Naive thymus-derived CD4-positive, alpha-beta T cell (primary cell): ENCODE data around the gene HIPK2. TPM values are rescaled to one million over a fixed set of nuclear protein-coding genes. Genes with fewer than 3 reads are reported as not detected.

Experiments
- ATAC-seq: fragments of 150-1000 bp; cut with Tn5 transposase; 2 replicates; pipeline ENCODE4 v1.10.0; 2021; ENCODE audit warnings: mild to moderate bottlenecking, moderate library complexity
- CTCF ChIA-PET: fragments of 350-600 bp; sonication (Branson Sonifier 250); formaldehyde crosslinking; loops from one replicate; lab custom pipeline; 2021; ENCODE audit warnings: antibody characterized with exemption; lab: Charles Lee
- POLR2A ChIA-PET: fragments of 350-600 bp; sonication (Branson Sonifier 250); formaldehyde crosslinking; loops from one replicate; lab custom pipeline; 2021; ENCODE audit warnings: antibody characterized with exemption, inconsistent platforms; lab: Charles Lee
- DNase-seq, 9 donors: peaks; one replicate each; pipeline versions ENCODE4 v3.0.0 to v3.0.0-alpha.2; 2020 to 2022; ENCODE audit warnings: mixed read lengths in 1 of 9
- H3K27ac ChIP-seq: one replicate; pipeline ENCODE4 v1.7.0; 2013; ENCODE audit warnings: mild to moderate bottlenecking, low read depth, low read length, moderate library complexity
- H3K27me3 ChIP-seq, 2 donors: one replicate each; pipeline ENCODE4 v1.7.0; 2013; ENCODE audit warnings: low read length in 2 of 2, mild to moderate bottlenecking in 2 of 2, moderate library complexity in 2 of 2; ENCODE audit not compliant: control insufficient read depth in 2 of 2, insufficient read depth in 2 of 2
- H3K36me3 ChIP-seq, 3 experiments: 1 replicate in 2 of 3; 2 replicates in 1 of 3; pipeline ENCODE4 v1.7.0; 2013; ENCODE audit warnings: low read length in 3 of 3, mild to moderate bottlenecking in 3 of 3, moderate library complexity in 1 of 3; ENCODE audit not compliant: insufficient read depth in 3 of 3, control insufficient read depth in 2 of 3
- H3K4me1 ChIP-seq, 2 donors: one replicate each; pipeline ENCODE4 v1.7.0; 2013; ENCODE audit warnings: low read length in 2 of 2, mild to moderate bottlenecking in 2 of 2, moderate library complexity in 1 of 2; ENCODE audit not compliant: control insufficient read depth in 2 of 2, insufficient read depth in 2 of 2
- H3K4me3 ChIP-seq: 2 replicates; pipeline ENCODE4 v1.7.0; 2013; ENCODE audit warnings: mild to moderate bottlenecking, low read length
- H3K9me3 ChIP-seq, 3 experiments: 1 replicate in 2 of 3; 2 replicates in 1 of 3; pipeline ENCODE4 v1.7.0; 2013; ENCODE audit warnings: low read length in 3 of 3; ENCODE audit not compliant: control insufficient read depth in 2 of 3
- H3K27ac Mint-ChIP-seq, 9 donors: one replicate each; pipeline ENCODE4 v1.8.0; 2020 to 2022; ENCODE audit warnings: mixed read lengths in 9 of 9, mild to moderate bottlenecking in 8 of 9, moderate library complexity in 5 of 9, inconsistent platforms in 2 of 9
- H3K27me3 Mint-ChIP-seq, 5 donors: one replicate each; pipeline ENCODE4 v1.8.0; 2021 to 2022; ENCODE audit warnings: mixed read lengths in 5 of 5, mild to moderate bottlenecking in 1 of 5
- H3K36me3 Mint-ChIP-seq, 5 donors: one replicate each; pipeline ENCODE4 v1.8.0; 2020 to 2022; ENCODE audit warnings: mixed read lengths in 5 of 5, mild to moderate bottlenecking in 3 of 5, inconsistent platforms in 1 of 5
- H3K4me1 Mint-ChIP-seq, 7 donors: one replicate each; pipeline ENCODE4 v1.8.0; 2020 to 2022; ENCODE audit warnings: mixed read lengths in 7 of 7, mild to moderate bottlenecking in 3 of 7, inconsistent platforms in 1 of 7
- H3K4me3 Mint-ChIP-seq, 10 donors: one replicate each; pipeline ENCODE4 v1.8.0; 2020 to 2022; ENCODE audit warnings: mild to moderate bottlenecking in 10 of 10, mixed read lengths in 10 of 10, moderate library complexity in 6 of 10, inconsistent platforms in 2 of 10
- H3K9me3 Mint-ChIP-seq, 11 donors: one replicate each; pipeline ENCODE4 v1.8.0; 2020 to 2022; ENCODE audit warnings: mixed read lengths in 11 of 11, mild to moderate bottlenecking in 4 of 11, inconsistent platforms in 1 of 11, moderate library complexity in 1 of 11
- intact Hi-C, 2 donors: fragments of 100-400 bp; cut with micrococcal nuclease; formaldehyde crosslinking; loops; one replicate each; pipeline ENCODE4 v1.15.1; 2023
- polyA plus RNA-seq, 2 donors: library from polyadenylated mRNA; unstranded; fragments of 300-500 nt; fragmentation: Illumina TruSeq; gene quantifications; one replicate each; pipeline ENCODE4 v1.2.3, GENCODE V29; 2021
- total RNA-seq, 6 experiments: library from RNA in 5 of 6; stranded (reverse) in 5 of 6; gene quantifications; 1 replicate in 5 of 6; 2 replicates in 1 of 6; pipeline ENCODE4 v1.2.3 and lab custom pipeline; 2021 to 2026

The HIPK2 gene
- total and polyA plus RNA-seq, 7 experiments from 2014 or later: 4.6 to 44.0 (median 36.1) TPM

- no peaks in the 10 kb centered on the region for H3K27me3 ChIP-seq
- no peak overlapping the region for H3K4me3 ChIP-seq
- Mint-ChIP-seq H3K27ac (no peak overlapping the region), H3K9me3 (peaks cover 0 to 3% (median 0%) of the 10 kb centered on the region in 11 donors), H3K36me3 (peaks cover 4 to 19% (median 11%) of the 10 kb centered on the region in 5 donors), H3K4me3 (no peak overlapping the region), H3K27me3 (no peaks in the 10 kb centered on the region), H3K4me1 (peaks cover 7 to 51% (median 36%) of the 10 kb centered on the region in 7 donors)
- H3K27ac ChIP-seq: no peak overlapping the region
- H3K9me3 ChIP-seq: no peaks in the 10 kb centered on the region
- H3K4me1 ChIP-seq: no peaks in the 10 kb centered on the region
- ATAC-seq (no peak), DNase-seq (no peak)
- no peaks in the 10 kb centered on the region for H3K36me3 ChIP-seq
- ChIA-PET POLR2A (no interaction called here), CTCF (interaction anchor here (0.6 to 1.3 kb wide), 2 partner anchors 21 to 303 kb away, joined by 3 read pairs; no protein-coding TSS in a partner anchor)
- intact Hi-C loops: no loop called here
Measured at GRCh38 chr7:139667377-139667776, 110.4 kb downstream of the HIPK2 start.

DNA sequence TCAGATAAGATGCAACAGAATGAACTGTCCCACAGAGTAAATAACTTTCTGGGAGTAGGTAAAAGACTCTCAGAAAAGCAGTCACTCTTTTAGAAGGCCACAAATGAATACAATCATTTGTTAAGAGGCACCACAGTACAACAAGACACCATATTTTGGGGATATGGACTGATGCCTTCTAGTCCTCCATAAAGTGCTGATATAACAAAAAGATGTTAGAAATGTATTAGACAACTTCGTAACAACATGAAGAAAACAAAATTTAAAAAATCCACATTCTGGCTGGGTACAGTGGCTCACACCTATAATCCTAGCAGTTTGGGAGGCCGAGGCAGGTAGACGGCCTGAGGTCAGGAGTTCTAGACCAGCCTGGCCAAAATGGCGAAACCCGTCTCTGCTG is 111.3 kb downstream of the HIPK2 start:
- Mint-ChIP-seq H3K9me3 (peaks cover 0 to 3% (median 0%) of the 10 kb centered on the region in 11 donors), H3K27ac (no peak overlapping the region), H3K4me3 (no peak overlapping the region), H3K4me1 (peaks cover 13 to 58% (median 44%) of the 10 kb centered on the region in 7 donors), H3K27me3 (no peaks in the 10 kb centered on the region), H3K36me3 (peaks cover 4 to 25% (median 11%) of the 10 kb centered on the region in 5 donors)
- H3K4me3 ChIP-seq: no peak overlapping the region
- H3K27me3 ChIP-seq: no peaks in the 10 kb centered on the region
- ChIA-PET CTCF (interaction anchor here (1.3 kb wide), 1 partner anchor 21 kb away, joined by 3 read pairs; no protein-coding TSS in a partner anchor), POLR2A (no interaction called here)
- DNase-seq (no peak), ATAC-seq (no peak)
- H3K9me3 ChIP-seq: no peaks in the 10 kb centered on the region
- H3K27ac ChIP-seq: no peak overlapping the region
- intact Hi-C loops: no loop called here
- H3K36me3 ChIP-seq: no peaks in the 10 kb centered on the region
- no peaks in the 10 kb centered on the region for H3K4me1 ChIP-seq

DNA sequence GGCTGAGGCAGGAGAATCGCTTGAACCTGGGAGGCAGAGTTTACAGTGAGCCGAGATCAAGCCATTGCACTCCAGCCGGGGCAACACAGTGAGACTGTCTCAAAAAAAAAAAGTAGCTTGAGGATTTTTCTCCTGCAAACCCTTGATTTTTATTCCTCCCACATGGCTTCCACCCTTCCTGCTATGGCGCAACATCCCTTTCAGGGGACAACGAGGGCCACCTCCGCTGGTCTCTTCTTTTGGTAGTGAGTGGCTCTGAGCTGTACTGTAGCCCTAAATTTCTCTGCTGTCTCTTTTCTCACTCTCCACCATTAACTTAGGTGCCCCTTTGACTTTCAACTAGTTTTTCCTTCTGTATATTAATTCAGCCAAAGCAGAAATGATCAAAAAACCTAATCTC is 113.4 kb downstream of the HIPK2 start:
- Mint-ChIP-seq H3K4me1 (peaks cover 19 to 66% (median 54%) of the 10 kb centered on the region in 7 donors), H3K4me3 (no peak overlapping the region)

GRCh38 chr7:139663608-139664177 is 114.1 kb downstream of the HIPK2 start:
- Mint-ChIP-seq H3K27ac (peak overlapping the region in 3 of 9 donors; percentile 46 to 85 (median 52)), H3K4me1 (peaks cover 17 to 65% (median 51%) of the 10 kb centered on the region in 7 donors), H3K4me3 (peak overlapping the region in 1 of 10 donors; percentile 13), H3K36me3 (peaks cover 4 to 24% (median 9%) of the 10 kb centered on the region in 5 donors), H3K9me3 (peaks cover 0 to 3% (median 0%) of the 10 kb centered on the region in 11 donors), H3K27me3 (no peaks in the 10 kb centered on the region)
- intact Hi-C loops: no loop called here
- no peaks in the 10 kb centered on the region for H3K9me3 ChIP-seq
- ChIA-PET POLR2A (interaction anchor here (0.8 kb wide), 1 partner anchor 21 kb away, joined by 3 read pairs; no protein-coding TSS in a partner anchor), CTCF (interaction anchor here (2.1 kb wide), 1 partner anchor 18 kb away, joined by 6 read pairs; no protein-coding TSS in a partner anchor)
- no peak overlapping the region for H3K27ac ChIP-seq
- DNase-seq: no peak
- no peak overlapping the region for H3K4me3 ChIP-seq
- no peaks in the 10 kb centered on the region for H3K36me3 ChIP-seq
- ATAC-seq: no peak
- H3K27me3 ChIP-seq: no peaks in the 10 kb centered on the region
- H3K4me1 ChIP-seq: no peaks in the 10 kb centered on the region

More for the DNA sequence above, 113.4 kb downstream of the HIPK2 start:
- intact Hi-C loops: no loop called here
- Mint-ChIP-seq H3K27me3 (no peaks in the 10 kb centered on the region), H3K36me3 (peaks cover 4 to 29% (median 13%) of the 10 kb centered on the region in 5 donors), H3K27ac (peak overlapping the region in 4 of 9 donors; percentile 14 to 70 (median 20)), H3K9me3 (peaks cover 0 to 3% (median 0%) of the 10 kb centered on the region in 11 donors)
- no peak for DNase-seq
- Histone ChIP-seq H3K36me3 (no peaks in the 10 kb centered on the region), H3K4me1 (no peaks in the 10 kb centered on the region), H3K27ac (no peak overlapping the region), H3K9me3 (no peaks in the 10 kb centered on the region), H3K4me3 (no peak overlapping the region), H3K27me3 (no peaks in the 10 kb centered on the region)
- ChIA-PET POLR2A (interaction anchor here (0.6 kb wide), 1 partner anchor 161 kb away, joined by 3 read pairs; no protein-coding TSS in a partner anchor), CTCF (no interaction called here)
- no peak for ATAC-seq

GRCh38 chr7:139661903-139662302 is 115.9 kb downstream of the HIPK2 start:
- Mint-ChIP-seq H3K27ac (peak overlapping the region in 2 of 9 donors; percentile 37 to 38), H3K4me1 (peaks cover 28 to 75% (median 59%) of the 10 kb centered on the region in 7 donors), H3K36me3 (peaks cover 8 to 30% (median 9%) of the 10 kb centered on the region in 5 donors), H3K9me3 (peaks cover 0 to 3% (median 0%) of the 10 kb centered on the region in 11 donors), H3K4me3 (no peak overlapping the region), H3K27me3 (no peaks in the 10 kb centered on the region)
- ATAC-seq (no peak), DNase-seq (no peak)
- Histone ChIP-seq H3K4me1 (no peaks in the 10 kb centered on the region), H3K9me3 (no peaks in the 10 kb centered on the region), H3K36me3 (no peaks in the 10 kb centered on the region), H3K4me3 (no peak overlapping the region), H3K27me3 (no peaks in the 10 kb centered on the region), H3K27ac (no peak overlapping the region)
- intact Hi-C loops: no loop called here
- POLR2A ChIA-PET: no interaction called here
- CTCF ChIA-PET: interaction anchor here (2.1 kb wide), 1 partner anchor 16 kb away, joined by 6 read pairs; no protein-coding TSS in a partner anchor

DNA sequence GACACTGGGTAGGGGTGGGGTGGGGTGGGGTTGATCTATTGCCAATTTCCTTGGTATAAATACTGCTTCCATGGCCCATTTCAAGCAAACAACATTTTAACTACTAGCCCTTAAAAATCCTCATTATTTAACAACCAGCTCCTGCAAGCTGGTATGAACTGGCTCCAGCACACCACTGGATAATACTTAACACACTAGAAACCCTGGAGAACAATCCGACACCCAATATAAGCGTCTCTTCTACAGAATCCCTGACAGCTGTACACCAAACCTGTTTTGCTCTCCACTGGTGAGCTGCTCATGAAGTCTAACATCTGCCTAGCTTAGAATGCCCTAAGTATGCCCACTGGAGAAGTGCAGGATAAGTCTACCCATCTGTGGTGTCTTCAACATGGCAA is 116.8 kb downstream of the HIPK2 start:
- POLR2A ChIA-PET: interaction anchor here (0.5 to 0.7 kb wide), 3 partner anchors 23 to 1056 kb away, joined by 3 read pairs; no protein-coding TSS in a partner anchor
- peaks cover 0 to 3% (median 0%) of the 10 kb centered on the region in 11 donors for H3K9me3 Mint-ChIP-seq

More for the DNA sequence above, 116.8 kb downstream of the HIPK2 start:
- peaks cover 30 to 82% (median 63%) of the 10 kb centered on the region in 7 donors for H3K4me1 Mint-ChIP-seq
- no peaks in the 10 kb centered on the region for H3K27me3 ChIP-seq
- DNase-seq (no peak), ATAC-seq (no peak)
- peak overlapping the region in 3 of 9 donors; percentile 5 to 37 (median 20) for H3K27ac Mint-ChIP-seq
- CTCF ChIA-PET: no interaction called here
- H3K9me3 ChIP-seq: no peaks in the 10 kb centered on the region
- H3K27ac ChIP-seq: no peak overlapping the region
- no peaks in the 10 kb centered on the region for H3K4me1 ChIP-seq
- no peak overlapping the region for H3K4me3 ChIP-seq
- intact Hi-C loops: no loop called here
- no peak overlapping the region for H3K4me3 Mint-ChIP-seq
- H3K36me3 ChIP-seq: no peaks in the 10 kb centered on the region
- H3K27me3 Mint-ChIP-seq: no peaks in the 10 kb centered on the region
- H3K36me3 Mint-ChIP-seq: peaks cover 8 to 33% (median 12%) of the 10 kb centered on the region in 5 donors
